Activated CD4-positive, alpha-beta T cell treated with anti-CD3 and anti-CD28 coated beads for 36 hours (primary cell): ENCODE results near the gene KIF26B. TPM values are rescaled to one million over a fixed set of nuclear protein-coding genes. Genes with fewer than 3 reads are reported as not detected.

Source experiments
- ATAC-seq: fragments of 200-7000 bp; cut with Tn5 transposase; one replicate; pipeline ENCODE4 v1.10.0; 2021; ENCODE audit warnings: mild to moderate bottlenecking, moderate library complexity
- CTCF ChIA-PET: fragments of 350-600 bp; sonication (Branson Sonifier 250); formaldehyde crosslinking; loops from one replicate; lab custom pipeline; 2021; ENCODE audit warnings: antibody characterized with exemption; lab: Charles Lee
- POLR2A ChIA-PET: fragments of 350-600 bp; sonication (Branson Sonifier 250); formaldehyde crosslinking; loops from one replicate; lab custom pipeline; 2021; ENCODE audit warnings: antibody characterized with exemption, inconsistent platforms; lab: Charles Lee
- DNase-seq: peaks from one replicate; pipeline ENCODE4 v3.0.0-alpha.2; 2020
- H3K27ac Mint-ChIP-seq: one replicate; pipeline ENCODE4 v1.8.0; 2021; ENCODE audit warnings: mixed read lengths
- H3K27me3 Mint-ChIP-seq: one replicate; pipeline ENCODE4 v1.8.0; 2021; ENCODE audit warnings: mixed read lengths
- H3K36me3 Mint-ChIP-seq: one replicate; pipeline ENCODE4 v1.8.0; 2021; ENCODE audit warnings: low read depth, mixed read lengths
- H3K4me1 Mint-ChIP-seq: one replicate; pipeline ENCODE4 v1.8.0; 2021; ENCODE audit warnings: mixed read lengths
- H3K4me3 Mint-ChIP-seq: one replicate; pipeline ENCODE4 v1.8.0; 2021; ENCODE audit warnings: mild to moderate bottlenecking, moderate library complexity, mixed read lengths
- H3K9me3 Mint-ChIP-seq: one replicate; pipeline ENCODE4 v1.8.0; 2021; ENCODE audit warnings: low read depth, mixed read lengths
- intact Hi-C, 2 experiments: fragments of 100-400 bp; cut with DNase I in 1 of 2; cut with micrococcal nuclease in 1 of 2; formaldehyde crosslinking; loops; one replicate each; pipeline versions ENCODE4 v1.14.2 to v1.15.1; 2022 to 2024; cut with DNase I, micrococcal nuclease
- total RNA-seq, 2 experiments: library from RNA; stranded (reverse); gene quantifications; one replicate each; pipeline ENCODE4 v1.2.3, GENCODE V29; 2021

Gene KIF26B
- total RNA-seq, 2 experiments from 2014 or later, result 0.16 to 0.23 TPM

GRCh38 chr1:245512980-245513578 lies 358.3 kb downstream of the KIF26B start:
- Mint-ChIP-seq H3K9me3 (peaks cover 5% of the 10 kb centered on the region), H3K27ac (no peak overlapping the region), H3K4me3 (no peak overlapping the region), H3K27me3 (peaks cover 16% of the 10 kb centered on the region), H3K36me3 (no peaks in the 10 kb centered on the region), H3K4me1 (no peaks in the 10 kb centered on the region)
- intact Hi-C loops, result no loop called here
- ChIA-PET CTCF (no interaction called here), POLR2A (no interaction called here)
- no peak for ATAC-seq
- peak; percentile 25 for DNase-seq

DNA sequence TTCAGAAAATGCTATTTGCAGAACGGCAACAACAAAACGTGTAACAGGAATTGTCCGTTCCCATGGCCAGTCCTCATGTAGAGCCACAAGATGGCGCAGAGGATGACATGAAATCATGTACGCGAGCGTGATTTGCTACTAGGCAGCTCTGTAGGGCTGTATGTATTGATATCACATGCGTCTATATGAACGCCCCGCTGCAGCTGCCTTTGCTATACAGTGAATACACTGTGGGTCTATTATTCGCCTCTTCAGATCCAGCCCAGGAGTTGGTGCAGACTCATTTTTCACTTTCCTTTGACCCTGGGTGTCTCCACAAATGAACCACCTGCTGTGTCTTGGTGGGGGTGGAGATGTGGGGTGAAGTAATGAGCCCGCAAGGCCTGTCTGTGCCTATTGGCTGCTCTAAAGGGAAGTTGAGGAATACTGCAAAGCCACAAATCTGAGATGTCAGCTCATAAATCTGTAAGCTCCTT lies 361.5 kb downstream of the KIF26B start:
- intact Hi-C loops, result no loop called here
- CTCF ChIA-PET, result interaction anchor here (0.6 kb wide), 1 partner anchor 281 kb away, joined by 3 read pairs; no protein-coding TSS in a partner anchor

GRCh38 chr1:245520611-245521010 lies 365.8 kb downstream of the KIF26B start:
- Mint-ChIP-seq H3K4me1 (no peaks in the 10 kb centered on the region), H3K36me3 (no peaks in the 10 kb centered on the region), H3K9me3 (peaks cover 2% of the 10 kb centered on the region), H3K4me3 (no peak overlapping the region), H3K27me3 (peaks cover 2% of the 10 kb centered on the region), H3K27ac (no peak overlapping the region)
- ATAC-seq (no peak), DNase-seq (no peak)
- ChIA-PET POLR2A (no interaction called here), CTCF (interaction anchor here (0.7 kb wide), 1 partner anchor 406 kb away, joined by 3 read pairs; no protein-coding TSS in a partner anchor)
- intact Hi-C loops, result no loop called here

More for the DNA sequence above, 361.5 kb downstream of the KIF26B start:
- ATAC-seq, result no peak
- no peak for DNase-seq
- no peaks in the 10 kb centered on the region for H3K4me1 Mint-ChIP-seq
- H3K36me3 Mint-ChIP-seq, result no peaks in the 10 kb centered on the region
- peaks cover 5% of the 10 kb centered on the region for H3K27me3 Mint-ChIP-seq
- H3K27ac Mint-ChIP-seq, result no peak overlapping the region
- no peaks in the 10 kb centered on the region for H3K9me3 Mint-ChIP-seq
- POLR2A ChIA-PET, result no interaction called here
- no peak overlapping the region for H3K4me3 Mint-ChIP-seq

- ATAC-seq, result no peak
- CTCF ChIA-PET, result no interaction called here
- Mint-ChIP-seq H3K9me3 (peaks cover 2% of the 10 kb centered on the region), H3K4me1 (no peaks in the 10 kb centered on the region), H3K36me3 (no peaks in the 10 kb centered on the region), H3K27ac (no peak overlapping the region), H3K27me3 (peaks cover 1% of the 10 kb centered on the region), H3K4me3 (no peak overlapping the region)
- intact Hi-C loops, result no loop called here
- POLR2A ChIA-PET, result interaction anchor here (0.7 kb wide), 1 partner anchor 35 kb away, joined by 3 read pairs; no protein-coding TSS in a partner anchor
- no peak for DNase-seq
These were observed 371.4 kb downstream of the KIF26B start for GRCh38 chr1:245526141-245526540.

DNA sequence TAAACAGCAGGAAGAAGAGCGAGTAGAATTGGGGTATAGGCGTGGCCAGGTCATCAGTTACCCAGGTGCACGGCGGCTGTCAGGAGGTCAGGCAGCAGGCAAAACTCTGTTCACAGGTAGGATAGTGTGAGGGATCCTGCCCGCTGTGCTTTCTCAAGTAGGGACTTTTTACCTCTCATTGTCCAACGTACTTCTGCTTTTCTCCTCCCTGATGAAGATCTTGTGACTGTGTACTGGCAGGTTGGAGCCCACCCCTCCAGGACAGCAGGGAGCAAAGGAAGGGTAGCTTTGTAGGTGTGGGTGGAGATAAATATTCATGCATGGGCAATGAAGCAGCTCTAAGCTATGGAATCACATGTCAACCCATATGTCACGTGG lies 373.5 kb downstream of the KIF26B start:
- no peak overlapping the region for H3K27ac Mint-ChIP-seq
- no peak for DNase-seq
- CTCF ChIA-PET, result no interaction called here
- no peaks in the 10 kb centered on the region for H3K36me3 Mint-ChIP-seq
- ATAC-seq, result no peak
- POLR2A ChIA-PET, result no interaction called here
- peaks cover 1% of the 10 kb centered on the region for H3K27me3 Mint-ChIP-seq
- intact Hi-C loops, result no loop called here
- H3K4me1 Mint-ChIP-seq, result no peaks in the 10 kb centered on the region
- peaks cover 2% of the 10 kb centered on the region for H3K9me3 Mint-ChIP-seq
- no peak overlapping the region for H3K4me3 Mint-ChIP-seq

DNA sequence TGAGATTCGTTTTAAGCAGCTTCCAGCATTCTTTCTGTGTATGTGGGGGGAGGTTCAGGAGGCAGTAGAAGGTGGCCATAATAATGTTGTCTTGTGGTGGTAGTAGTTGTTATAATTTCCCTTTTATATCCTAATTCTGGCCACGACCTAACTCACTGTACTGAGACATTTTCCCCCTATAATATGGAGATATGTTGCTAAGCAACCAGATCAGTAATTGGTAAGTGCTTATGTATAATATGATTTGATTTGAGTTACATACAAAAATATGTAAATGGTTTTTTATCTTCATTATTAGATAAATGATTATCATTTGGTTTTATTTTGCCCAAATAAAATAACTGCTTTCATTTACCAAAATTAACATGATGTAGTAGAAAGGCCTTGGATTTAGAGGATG lies 376.2 kb downstream of the KIF26B start:
- no peak overlapping the region for H3K4me3 Mint-ChIP-seq
- no peak overlapping the region for H3K27ac Mint-ChIP-seq
- H3K36me3 Mint-ChIP-seq, result no peaks in the 10 kb centered on the region
- no peak for DNase-seq
- H3K9me3 Mint-ChIP-seq, result no peaks in the 10 kb centered on the region
- no peaks in the 10 kb centered on the region for H3K4me1 Mint-ChIP-seq
- ATAC-seq, result no peak
- CTCF ChIA-PET, result no interaction called here
- H3K27me3 Mint-ChIP-seq, result peaks cover 3% of the 10 kb centered on the region
- POLR2A ChIA-PET, result no interaction called here
- intact Hi-C loops, result no loop called here

DNA sequence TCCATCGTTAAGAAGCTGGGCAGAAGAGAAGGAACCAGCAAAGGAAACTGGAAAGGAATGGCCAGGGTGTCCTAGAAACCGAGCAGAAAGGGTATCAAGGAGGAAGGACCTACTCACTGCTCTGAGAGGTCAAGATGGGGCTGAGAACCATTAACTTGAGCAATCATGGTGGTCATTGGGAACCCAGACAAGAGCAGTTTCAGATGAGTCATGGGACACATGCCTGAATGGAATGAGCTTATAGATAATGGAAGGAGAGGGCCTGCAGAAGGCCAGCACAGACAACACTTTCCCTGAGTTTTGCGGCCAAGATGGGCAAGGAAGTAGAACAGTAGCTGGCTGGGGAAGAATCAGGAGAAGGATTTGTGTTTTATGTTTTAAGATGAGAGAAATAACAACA lies 383.2 kb downstream of the KIF26B start:
- no peak for ATAC-seq
- ChIA-PET POLR2A (interaction anchor here (0.6 kb wide), 1 partner anchor 567 kb away, joined by 6 read pairs; no protein-coding TSS in a partner anchor), CTCF (no interaction called here)
- Mint-ChIP-seq H3K36me3 (no peaks in the 10 kb centered on the region), H3K27me3 (peaks cover 7% of the 10 kb centered on the region), H3K4me3 (no peak overlapping the region), H3K9me3 (no peaks in the 10 kb centered on the region), H3K4me1 (no peaks in the 10 kb centered on the region), H3K27ac (no peak overlapping the region)
- no peak for DNase-seq
- intact Hi-C loops, result no loop called here

GRCh38 chr1:245538671-245539070 lies 383.9 kb downstream of the KIF26B start:
- no peak for ATAC-seq

DNA sequence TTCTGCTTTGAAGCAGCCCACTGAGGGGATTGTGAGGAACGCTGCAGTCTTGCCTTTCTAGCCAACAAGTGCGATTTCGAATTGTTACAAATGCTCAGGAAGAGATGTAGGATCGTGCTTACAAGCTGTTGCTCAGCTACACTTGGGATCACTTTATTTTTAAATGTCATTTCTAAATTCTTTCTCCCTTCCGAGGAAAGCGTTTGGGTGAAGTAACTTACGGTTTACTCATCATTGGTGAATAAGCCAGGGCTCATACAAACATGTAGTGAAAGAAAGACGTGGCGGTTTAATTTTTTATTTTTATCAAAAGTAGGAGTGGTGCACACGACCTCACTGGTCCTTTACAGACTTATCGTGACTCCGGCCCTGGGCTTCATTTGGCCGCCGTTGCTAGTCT lies 386.6 kb downstream of the KIF26B start:
- POLR2A ChIA-PET, result no interaction called here
- no peak overlapping the region for H3K27ac Mint-ChIP-seq

More at GRCh38 chr1:245538671-245539070, 383.9 kb downstream of the KIF26B start:
- Mint-ChIP-seq H3K4me3 (no peak overlapping the region), H3K27ac (no peak overlapping the region), H3K36me3 (no peaks in the 10 kb centered on the region), H3K27me3 (peaks cover 7% of the 10 kb centered on the region), H3K9me3 (no peaks in the 10 kb centered on the region), H3K4me1 (no peaks in the 10 kb centered on the region)
- POLR2A ChIA-PET, result interaction anchor here (0.6 kb wide), 1 partner anchor 568 kb away, joined by 6 read pairs; no protein-coding TSS in a partner anchor
- intact Hi-C loops, result no loop called here
- no peak for DNase-seq
- CTCF ChIA-PET, result no interaction called here

GRCh38 chr1:245542365-245542764 lies 387.6 kb downstream of the KIF26B start:
- Mint-ChIP-seq H3K27me3 (peaks cover 3% of the 10 kb centered on the region), H3K4me1 (no peaks in the 10 kb centered on the region), H3K27ac (no peak overlapping the region), H3K4me3 (no peak overlapping the region), H3K9me3 (no peaks in the 10 kb centered on the region), H3K36me3 (no peaks in the 10 kb centered on the region)
- ATAC-seq, result no peak
- intact Hi-C loops, result no loop called here
- CTCF ChIA-PET, result no interaction called here
- POLR2A ChIA-PET, result no interaction called here
- no peak for DNase-seq

More for the DNA sequence above, 386.6 kb downstream of the KIF26B start:
- Mint-ChIP-seq H3K36me3 (no peaks in the 10 kb centered on the region), H3K4me3 (no peak overlapping the region), H3K9me3 (no peaks in the 10 kb centered on the region), H3K4me1 (no peaks in the 10 kb centered on the region), H3K27me3 (peaks cover 5% of the 10 kb centered on the region)
- no peak for DNase-seq
- CTCF ChIA-PET, result no interaction called here
- ATAC-seq, result no peak
- intact Hi-C loops, result no loop called here

DNA sequence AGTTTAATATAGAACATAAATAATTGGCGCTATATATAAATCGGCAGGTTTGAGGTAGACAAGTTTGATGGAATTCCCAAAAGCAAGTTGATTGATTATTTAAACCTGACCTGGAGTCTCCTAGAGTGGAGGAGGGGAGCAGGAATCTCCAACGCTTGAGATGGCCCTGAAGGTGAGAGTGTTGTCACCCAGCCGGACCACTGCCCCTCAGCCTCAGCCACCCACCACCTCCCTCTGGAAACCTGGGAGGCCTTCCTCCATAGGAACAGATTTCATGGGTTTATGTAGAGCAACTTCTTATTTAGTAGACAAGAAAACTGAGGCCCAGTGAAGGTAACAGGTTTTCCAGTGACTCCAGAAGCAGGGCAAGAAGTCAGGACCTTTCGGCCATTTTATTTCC lies 389.5 kb downstream of the KIF26B start:
- Mint-ChIP-seq H3K4me1 (no peaks in the 10 kb centered on the region), H3K27me3 (no peaks in the 10 kb centered on the region), H3K4me3 (no peak overlapping the region), H3K36me3 (no peaks in the 10 kb centered on the region), H3K9me3 (no peaks in the 10 kb centered on the region), H3K27ac (no peak overlapping the region)
- ChIA-PET POLR2A (no interaction called here), CTCF (no interaction called here)
- ATAC-seq (no peak), DNase-seq (no peak)
- intact Hi-C loops, result no loop called here

DNA sequence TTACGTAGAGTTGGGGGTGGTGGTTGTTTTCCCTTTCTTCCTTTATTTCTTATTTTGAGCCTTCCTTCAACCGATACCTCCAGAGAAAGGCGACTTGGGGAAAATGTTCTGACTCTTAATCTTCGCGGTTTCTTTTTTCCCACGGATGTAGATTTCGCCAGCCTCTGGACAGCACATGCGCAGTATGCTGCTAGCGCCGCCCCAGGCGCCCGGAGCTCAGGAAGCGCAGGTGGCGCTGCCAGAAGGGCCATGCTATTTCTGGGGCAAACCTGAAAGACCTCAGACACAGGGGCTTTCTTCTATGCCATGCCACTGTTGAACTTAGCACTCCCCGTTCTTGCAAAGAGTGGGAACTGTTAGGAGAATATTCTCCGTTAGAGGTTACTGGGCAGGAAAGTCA lies 392.1 kb downstream of the KIF26B start:
- no peak overlapping the region for H3K27ac Mint-ChIP-seq
- POLR2A ChIA-PET, result no interaction called here
- no peak overlapping the region for H3K4me3 Mint-ChIP-seq
- no peaks in the 10 kb centered on the region for H3K4me1 Mint-ChIP-seq
- peaks cover 1% of the 10 kb centered on the region for H3K27me3 Mint-ChIP-seq
- DNase-seq, result no peak
- no peak for ATAC-seq
- intact Hi-C loops, result no loop called here
- H3K9me3 Mint-ChIP-seq, result peaks cover 1% of the 10 kb centered on the region
- H3K36me3 Mint-ChIP-seq, result no peaks in the 10 kb centered on the region
- CTCF ChIA-PET, result interaction anchor here (0.6 kb wide), 1 partner anchor 166 kb away, joined by 3 read pairs; no protein-coding TSS in a partner anchor
